ENCODE results near the gene HS3ST6.

- TF ChIP-seq GATA3 (IDR thresholded peaks at IDR 0.05; ENCODE audit: low read depth, low read length) (no peak), GATA2 (IDR thresholded peaks at IDR 0.05; ENCODE audit: low read depth, low read length) (no peak)
Observed at GRCh38 chr16:1912215-1912543, 6.0 kb downstream of the HS3ST6 start.
